AG09309 (cell line): ENCODE results near the gene DAB2IP.
A peak's percentile ranks its signal among the peaks of the same experiment; 100 is the strongest.

Source experiments
- DNase-seq: peaks from one replicate; pipeline ENCODE4 v3.0.0-alpha.2; 2010; ENCODE audit warnings: low read depth
- H3K4me3 ChIP-seq: 2 replicates; pipeline ENCODE4 v1.5.1; 2011; ENCODE audit warnings: mild to moderate bottlenecking, low read depth, low read length, moderate library complexity; ENCODE audit not compliant: control insufficient read depth
- TF ChIP-seq, protein P1 (sequence below): IDR thresholded peaks from 2 replicates; pipeline ENCODE4 v1.5.1; 2011; ENCODE audit warnings: mild to moderate bottlenecking, low read depth, low read length, inconsistent platforms; ENCODE audit not compliant: insufficient read depth, control insufficient read depth; ENCODE audit errors: missing control alignments

Gene DAB2IP

GRCh38 chr9:121682201-121682600 is 30.8 kb downstream of the DAB2IP start:
- H3K4me3 ChIP-seq, result no peak overlapping the region
- TF ChIP-seq, protein P1, sequence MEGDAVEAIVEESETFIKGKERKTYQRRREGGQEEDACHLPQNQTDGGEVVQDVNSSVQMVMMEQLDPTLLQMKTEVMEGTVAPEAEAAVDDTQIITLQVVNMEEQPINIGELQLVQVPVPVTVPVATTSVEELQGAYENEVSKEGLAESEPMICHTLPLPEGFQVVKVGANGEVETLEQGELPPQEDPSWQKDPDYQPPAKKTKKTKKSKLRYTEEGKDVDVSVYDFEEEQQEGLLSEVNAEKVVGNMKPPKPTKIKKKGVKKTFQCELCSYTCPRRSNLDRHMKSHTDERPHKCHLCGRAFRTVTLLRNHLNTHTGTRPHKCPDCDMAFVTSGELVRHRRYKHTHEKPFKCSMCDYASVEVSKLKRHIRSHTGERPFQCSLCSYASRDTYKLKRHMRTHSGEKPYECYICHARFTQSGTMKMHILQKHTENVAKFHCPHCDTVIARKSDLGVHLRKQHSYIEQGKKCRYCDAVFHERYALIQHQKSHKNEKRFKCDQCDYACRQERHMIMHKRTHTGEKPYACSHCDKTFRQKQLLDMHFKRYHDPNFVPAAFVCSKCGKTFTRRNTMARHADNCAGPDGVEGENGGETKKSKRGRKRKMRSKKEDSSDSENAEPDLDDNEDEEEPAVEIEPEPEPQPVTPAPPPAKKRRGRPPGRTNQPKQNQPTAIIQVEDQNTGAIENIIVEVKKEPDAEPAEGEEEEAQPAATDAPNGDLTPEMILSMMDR, result no peak
- no peak for DNase-seq

- TF ChIP-seq, protein P1, result no peak
- DNase-seq, result no peak
These were observed 31.6 kb downstream of the DAB2IP start for GRCh38 chr9:121682926-121683515.

DNA sequence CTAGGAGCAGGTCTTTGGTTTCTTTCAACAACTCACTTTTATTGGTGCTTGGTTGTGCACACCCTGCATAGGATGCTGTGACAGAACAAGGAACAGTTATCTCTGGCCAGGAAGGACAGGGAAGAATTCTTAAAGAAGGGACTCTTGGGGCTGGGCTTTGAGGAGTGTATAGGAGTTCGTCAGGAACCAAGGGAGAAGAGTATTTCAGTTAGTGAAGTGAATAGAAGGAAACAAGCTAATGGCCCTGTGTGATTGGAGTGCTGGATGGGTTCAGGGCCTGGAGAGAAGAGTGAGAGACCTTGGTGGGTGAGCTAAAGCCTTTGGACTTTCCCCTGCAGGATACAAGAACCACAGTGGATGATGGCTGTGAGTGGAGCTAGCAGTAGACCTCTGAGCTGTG is 32.2 kb downstream of the DAB2IP start:
- H3K4me3 ChIP-seq, result no peak overlapping the region
- DNase-seq, result no peak
- TF ChIP-seq, protein P1, result no peak

More at GRCh38 chr9:121682926-121683515, 31.6 kb downstream of the DAB2IP start:
- H3K4me3 ChIP-seq, result no peak overlapping the region

GRCh38 chr9:121684381-121685145 is 33.1 kb downstream of the DAB2IP start:
- TF ChIP-seq, protein P1, result peak; percentile 72
- no peak for DNase-seq

DNA sequence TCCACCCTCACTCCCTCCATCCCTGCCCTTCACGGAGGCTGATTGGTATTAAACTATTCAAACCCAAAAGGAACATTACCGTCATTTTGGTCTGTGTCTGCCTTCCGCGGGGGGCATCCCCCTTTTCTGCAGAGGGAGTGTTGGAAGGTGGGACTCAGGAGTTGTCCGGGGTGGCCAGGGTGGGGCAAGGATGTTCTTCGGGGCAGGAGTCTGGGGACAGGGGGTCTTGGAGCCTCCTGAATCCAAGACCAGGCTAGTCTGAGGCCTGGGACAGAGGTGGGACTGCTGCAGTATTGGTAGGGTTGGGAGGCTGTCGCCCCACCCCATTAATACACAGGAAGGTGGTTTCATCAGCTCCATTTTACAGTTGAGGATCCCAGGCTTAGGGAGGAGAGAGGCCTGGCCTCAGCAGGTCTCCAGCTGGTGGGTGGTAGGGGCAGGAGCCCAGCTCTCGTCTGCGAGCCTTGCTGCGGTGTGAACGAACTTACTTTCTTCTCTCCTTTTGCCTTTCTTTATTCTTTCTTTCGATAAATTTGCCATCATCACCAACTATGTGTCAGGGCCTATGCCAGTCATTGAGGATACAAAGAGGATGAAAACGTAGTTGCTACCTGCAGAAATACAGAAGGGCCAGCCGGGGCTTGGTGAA is 33.8 kb downstream of the DAB2IP start:
- no peak overlapping the region for H3K4me3 ChIP-seq
- no peak for DNase-seq
- TF ChIP-seq, protein P1, result no peak

More at GRCh38 chr9:121684381-121685145, 33.1 kb downstream of the DAB2IP start:
- H3K4me3 ChIP-seq, result no peak overlapping the region

GRCh38 chr9:121685795-121686377 is 34.5 kb downstream of the DAB2IP start:
- H3K4me3 ChIP-seq, result no peak overlapping the region
- TF ChIP-seq, protein P1, result no peak
- DNase-seq, result no peak
